ENCODE data around the gene VTI1A. TPM values are rescaled to one million over a fixed set of nuclear protein-coding genes. Genes with fewer than 3 reads are reported as not detected.
"Not testable (repeated sequence)": the region's sequence is repeated elsewhere in the genome, so short reads cannot be mapped to it uniquely, and the experiment has no call there.

The VTI1A gene
- total RNA-seq = 28.7 TPM

DNA sequence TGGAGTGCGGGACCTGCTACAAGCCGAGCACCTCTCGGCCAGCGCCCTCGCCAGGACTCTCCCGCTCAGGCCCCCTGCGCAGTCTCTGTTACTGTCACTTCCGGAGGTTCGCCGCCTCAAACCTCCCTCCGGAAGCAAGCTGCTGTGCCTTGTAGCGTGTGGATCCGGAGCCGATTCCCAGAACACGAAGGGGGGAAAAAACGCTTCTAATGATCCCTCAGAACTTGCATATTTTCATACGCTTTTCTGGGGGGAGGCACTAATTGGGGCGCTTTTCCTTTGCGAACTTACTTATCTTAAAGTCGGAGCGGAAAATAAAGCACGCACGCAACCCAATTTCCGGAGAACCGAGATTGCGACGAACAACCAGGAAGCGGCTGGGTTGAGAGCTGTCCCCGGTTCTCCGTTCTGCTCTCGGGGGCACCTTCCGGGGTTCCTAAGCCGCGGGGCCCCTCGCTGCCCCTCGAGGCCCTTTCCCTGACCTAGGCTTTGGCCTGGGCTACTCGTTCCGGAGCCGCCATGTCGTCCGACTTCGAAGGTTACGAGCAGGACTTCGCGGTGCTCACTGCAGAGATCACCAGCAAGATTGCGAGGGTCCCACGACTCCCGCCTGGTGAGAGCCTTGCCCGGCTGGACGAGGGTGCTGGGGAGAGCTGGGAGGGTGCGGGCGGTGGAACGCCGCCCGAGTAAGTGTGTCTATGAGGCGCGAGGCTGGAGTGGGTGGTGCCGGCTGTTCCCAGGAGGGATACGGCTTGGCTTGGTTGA is at the start of gene VTI1A, which contains the start of gene ZDHHC6:
Gene VTI1A, plus strand, starts transcription at position 361 of the 765 bp plus-strand sequence. Its CDS starts 159 bp downstream, at position 520.
Gene ZDHHC6, minus strand, starts transcription at position 60 of the 765 bp plus-strand sequence. CDS start 1,478 bp downstream, outside the sequence.
- DNase-seq = peak; percentile 90

DNA sequence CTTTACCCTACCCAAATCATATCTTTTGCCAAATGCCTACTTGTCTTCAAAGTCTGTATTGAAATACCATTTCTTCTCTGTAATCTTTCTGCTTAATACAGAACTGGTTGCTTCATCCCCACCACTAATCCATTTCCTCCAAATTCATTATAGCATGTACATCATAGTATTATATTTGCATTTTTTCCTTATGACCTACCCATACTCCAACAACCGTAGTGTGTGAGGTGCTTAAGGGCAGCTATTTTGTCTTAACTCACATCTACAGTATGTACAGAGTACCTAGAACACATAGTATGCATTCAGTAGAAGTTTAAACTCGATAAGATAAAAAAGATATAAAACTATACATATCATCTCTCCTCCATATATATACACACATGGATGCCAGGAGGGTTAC is 49.4 kb upstream of the VTI1A start:
- no peak for DNase-seq

DNA sequence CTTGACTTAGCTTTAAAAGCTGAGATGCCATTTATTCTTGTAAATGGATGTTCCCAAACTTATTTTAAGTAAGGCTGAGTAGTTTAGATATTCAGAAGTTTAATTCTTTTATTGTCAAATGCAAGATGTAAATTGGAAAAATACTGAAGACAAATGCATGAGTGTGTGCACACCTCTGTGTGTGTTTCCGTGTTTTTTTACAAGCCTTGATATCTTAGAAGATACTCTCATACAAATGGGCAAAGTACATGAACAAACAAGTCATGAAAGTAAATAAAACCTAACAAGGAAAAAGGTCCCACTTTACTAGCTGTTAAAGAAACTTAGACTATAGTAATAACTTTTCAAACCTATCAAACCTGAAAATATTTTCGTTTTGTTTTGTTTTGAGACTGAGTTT is 44.1 kb upstream of the VTI1A start:
- no peak for DNase-seq

DNA sequence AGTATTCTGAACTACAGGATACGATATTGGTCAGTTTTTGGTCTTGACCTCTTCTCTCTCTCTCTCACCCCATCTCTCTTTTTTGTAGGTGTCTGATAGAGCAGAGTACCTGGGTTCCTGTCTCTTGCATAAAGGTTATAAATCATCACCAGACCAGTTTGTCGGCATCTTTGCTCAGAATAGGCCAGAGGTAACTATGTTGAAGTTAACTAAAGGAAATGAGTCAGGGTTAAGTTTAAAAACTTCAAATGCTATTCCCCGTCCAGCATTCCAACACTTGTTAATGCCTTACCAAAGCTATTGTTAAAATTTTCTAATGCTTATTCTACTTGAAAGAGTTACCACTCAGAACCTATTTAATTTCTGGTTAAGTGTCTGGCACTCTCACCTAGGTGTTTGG is 42.4 kb upstream of the VTI1A start:
- DNase-seq = no peak

DNA sequence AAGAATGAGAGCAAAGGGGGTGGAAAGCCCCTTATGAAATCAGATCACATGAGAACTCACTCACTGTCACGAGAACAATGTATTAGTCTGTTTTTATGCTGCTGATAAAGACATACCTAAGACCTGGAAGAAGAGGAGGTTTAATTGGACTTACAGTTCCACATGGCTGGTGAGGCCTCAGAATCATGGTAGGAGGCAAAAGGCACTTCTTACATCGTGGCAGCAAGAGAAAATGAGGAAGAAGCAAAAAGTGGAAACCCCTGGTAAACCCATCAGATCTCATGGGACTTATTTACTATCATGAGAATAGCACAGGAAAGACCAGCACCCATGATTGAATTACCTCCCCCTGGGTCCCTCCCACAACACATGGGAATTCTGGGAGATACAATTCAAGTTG is 40.2 kb upstream of the VTI1A start:
- not testable (repeated sequence) for DNase-seq

DNA sequence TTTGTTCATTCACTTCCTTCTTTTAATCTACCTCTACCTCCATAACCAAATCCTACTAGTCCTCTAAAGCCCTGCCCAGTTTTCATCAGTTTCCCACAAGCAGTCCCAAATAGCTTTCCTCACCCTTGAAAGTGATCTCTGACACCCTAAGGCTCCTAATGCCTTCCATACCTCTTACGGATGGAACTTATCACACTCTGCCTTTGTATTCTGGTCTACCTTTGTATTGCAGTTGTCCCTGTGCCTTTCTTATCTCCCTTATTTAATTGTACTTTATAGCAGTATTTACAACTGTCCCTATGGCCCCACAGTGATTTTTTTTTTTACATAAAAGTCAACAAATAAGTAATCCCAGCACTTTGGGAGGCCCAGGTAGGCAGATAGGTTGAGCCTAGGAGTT is 39.3 kb upstream of the VTI1A start:
- DNase-seq = no peak

DNA sequence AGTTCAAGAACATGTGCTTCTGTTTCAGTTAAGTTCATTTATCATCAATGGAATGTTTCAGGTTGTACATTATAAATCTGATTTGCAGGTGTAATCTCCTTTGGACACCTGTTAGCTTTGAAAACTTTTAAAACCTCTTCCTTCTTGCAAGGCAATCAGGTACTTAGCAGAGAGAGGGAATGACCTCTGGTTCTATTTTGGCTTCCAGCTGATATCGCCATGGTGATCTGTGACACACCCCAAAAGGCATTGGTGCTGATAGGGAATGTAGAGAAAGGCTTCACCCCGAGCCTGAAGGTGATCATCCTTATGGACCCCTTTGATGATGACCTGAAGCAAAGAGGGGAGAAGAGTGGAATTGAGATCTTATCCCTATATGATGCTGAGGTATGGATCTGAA is 37.7 kb upstream of the VTI1A start:
- DNase-seq = no peak

DNA sequence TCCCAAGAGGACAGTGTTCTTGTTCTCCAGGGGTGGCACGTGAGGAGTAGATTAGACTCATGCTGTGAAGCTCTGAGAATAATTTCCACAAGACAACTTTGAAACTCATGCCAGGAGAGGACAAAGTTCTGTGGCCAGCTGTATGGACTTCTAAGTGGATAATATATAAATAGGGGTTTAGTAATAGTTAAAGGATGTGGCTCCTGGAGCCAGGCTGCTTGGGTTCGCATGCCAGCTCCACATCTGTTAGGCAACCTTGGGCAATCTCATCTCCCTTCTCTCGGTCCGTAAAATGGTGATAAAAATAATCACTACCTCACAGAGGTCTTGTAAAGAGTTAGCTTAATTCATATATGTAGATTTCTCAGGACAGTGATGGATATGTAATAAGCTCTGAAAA is 37.3 kb upstream of the VTI1A start:
- DNase-seq = no peak

DNA sequence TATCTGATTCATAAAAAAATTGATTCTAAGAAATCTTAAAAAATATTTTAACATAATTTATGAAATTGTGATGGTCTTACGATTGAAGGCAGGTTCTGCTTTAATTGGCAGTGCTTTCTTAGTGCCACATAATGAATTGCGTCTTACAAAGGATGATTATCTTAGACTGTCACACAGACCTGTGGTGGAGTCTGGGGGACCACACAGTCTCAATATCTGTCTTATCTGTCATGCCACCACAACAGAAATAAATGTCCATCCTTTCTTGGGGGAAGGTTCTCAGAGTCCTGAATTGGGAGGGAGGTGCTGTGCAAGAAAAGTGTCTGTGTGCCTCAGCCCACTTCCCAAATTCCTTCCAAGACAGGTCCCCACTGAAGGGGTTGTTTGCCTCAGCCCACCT is 34.3 kb upstream of the VTI1A start:
- DNase-seq = no peak

DNA sequence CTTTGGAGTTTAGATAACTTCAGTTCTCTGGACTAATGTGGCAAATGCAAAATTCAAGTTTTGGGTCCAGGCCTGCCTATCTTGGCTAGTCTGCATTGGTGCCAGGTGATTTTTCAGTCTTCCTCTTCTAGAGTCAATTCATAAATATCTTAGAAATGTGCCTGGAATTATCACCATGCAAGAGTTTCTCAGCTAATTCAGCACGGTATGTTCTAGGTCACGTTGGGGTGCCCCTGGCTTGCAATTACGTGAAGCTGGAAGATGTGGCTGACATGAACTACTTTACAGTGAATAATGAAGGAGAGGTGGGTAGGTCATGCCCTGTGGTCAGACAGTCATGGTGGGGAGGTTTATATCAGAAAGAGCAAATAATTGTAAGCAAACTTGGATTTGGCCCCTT is 25.3 kb upstream of the VTI1A start:
- DNase-seq = no peak

DNA sequence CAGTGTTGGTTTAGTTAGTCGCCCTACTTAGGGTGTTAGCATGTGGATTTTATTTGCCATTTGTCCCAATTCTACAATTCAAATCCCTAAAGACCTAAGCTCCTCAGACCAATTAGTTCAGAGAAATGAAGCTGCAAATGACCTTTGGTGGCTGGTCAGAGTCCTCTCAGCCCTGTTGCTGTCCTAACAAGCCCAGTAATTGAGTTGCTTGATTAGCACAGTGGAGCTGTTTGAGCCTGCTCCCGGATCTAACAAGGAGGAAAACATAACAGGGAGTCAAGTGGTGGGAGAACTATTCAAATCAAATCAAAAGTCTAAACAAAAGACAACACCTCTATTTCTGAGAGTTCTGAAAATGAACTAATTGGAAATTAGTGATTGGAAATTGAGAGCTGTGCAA is 22.4 kb upstream of the VTI1A start:
- DNase-seq = no peak

DNA sequence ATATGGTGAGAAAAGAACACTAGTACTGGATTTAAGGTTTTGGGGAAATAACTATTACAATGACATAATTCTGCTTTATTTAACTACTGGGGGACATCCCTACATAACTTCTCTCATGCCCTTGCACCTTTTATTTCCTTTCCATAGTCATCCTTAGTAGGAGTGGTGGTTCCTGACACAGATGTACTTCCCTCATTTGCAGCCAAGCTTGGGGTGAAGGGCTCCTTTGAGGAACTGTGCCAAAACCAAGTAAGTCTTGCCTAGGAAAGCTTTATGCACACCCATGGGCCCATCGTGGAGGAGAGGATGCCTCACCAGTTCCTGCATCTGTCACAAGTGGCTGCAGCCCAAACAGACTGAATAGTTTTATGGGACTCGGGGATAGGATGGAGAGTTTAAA is 20.9 kb upstream of the VTI1A start:
- DNase-seq = no peak

DNA sequence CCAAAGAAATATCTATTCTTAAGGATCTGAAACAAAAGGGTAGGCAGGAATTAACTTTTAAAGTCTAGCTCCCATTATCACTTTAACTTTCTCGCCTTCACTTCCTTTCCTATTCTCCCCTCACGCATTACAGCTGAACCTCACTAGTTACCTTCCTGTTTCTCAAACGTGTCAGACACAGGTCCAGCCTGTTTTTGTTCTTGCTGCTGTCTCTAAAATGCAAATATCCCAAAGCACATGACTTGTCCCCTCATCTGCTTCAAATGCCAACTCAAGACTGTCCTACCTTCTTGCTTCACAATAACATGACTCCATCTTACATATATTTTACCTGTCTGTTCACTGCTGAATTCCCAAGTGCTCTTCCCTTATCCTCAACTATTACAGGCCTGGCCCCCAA is 17.9 kb upstream of the VTI1A start:
- no peak for DNase-seq

DNA sequence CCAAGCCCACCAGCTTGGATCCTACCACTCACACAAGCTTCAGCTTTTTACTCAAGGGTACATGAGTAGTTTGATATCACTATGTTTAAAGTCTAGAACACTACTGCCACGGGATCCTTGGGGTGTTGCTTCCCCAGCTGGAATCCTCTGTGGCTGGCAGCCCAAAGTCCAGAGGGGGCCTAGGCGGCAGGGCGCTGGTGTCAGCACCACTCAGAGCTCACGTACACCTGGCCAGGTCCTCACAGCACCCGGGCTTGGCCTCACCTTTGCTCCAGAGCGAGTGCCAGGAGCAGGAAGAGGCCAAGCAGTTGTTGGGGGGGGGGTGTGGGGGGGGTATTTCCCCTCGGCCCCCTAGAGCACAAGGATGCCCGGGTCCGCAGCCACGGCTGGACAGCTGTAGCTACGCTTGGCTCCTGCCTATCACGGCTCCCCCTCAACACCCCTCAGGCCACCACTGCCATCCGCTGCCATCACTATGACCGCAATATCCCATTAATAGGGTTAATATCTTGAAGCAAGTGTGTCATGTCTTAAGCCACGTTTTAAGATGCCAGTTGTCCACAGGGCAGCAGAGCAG is 17.3 kb upstream of the VTI1A start:
- DNase-seq = no peak

DNA sequence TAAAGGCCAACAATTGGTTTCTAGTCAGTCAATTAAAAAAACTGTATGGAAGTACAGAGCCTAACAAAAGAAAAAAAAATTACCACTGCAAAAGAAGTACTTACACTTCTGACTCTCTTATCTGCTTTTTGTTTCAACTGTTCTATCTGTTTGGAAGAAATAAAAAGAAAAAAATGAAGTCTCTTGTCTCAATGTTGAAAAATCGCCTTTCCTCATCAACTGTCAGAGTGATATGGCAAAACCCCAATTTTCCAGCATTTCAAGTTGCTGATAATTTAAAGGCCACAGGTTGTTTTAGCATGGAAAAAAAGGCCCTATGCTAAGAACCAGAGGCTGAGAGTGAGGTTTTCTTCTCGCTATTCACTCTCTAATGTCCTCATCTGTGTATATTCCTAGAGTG is 13.9 kb upstream of the VTI1A start:
- no peak for DNase-seq

DNA sequence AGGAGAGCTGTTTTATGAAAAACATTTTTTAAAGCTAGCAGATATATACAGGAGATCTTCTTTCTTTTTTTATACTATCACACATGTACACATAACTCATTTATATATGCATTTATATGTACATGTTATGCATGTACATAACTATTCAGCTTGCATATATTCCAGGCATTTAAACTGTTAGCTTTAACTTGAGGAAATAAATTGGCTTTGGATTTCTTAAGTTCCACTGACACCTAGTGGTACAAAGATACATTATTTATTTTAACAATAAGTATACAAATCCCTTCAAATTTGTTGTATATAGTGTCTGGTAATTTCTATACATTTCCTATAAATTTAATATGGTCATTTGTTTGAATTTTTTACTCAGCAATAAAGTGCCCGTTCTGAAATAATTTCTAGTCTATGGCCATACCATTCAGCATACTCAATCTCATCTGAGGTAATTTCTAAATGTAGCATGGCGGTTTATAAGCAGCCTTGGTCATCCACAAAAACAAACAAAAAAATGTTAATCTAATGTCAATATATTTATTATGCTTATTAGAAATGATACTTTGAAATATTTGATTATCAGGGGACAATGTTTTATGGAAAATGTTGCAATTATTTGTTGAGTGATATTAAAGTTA is 11.9 kb upstream of the VTI1A start:
- no peak for DNase-seq

DNA sequence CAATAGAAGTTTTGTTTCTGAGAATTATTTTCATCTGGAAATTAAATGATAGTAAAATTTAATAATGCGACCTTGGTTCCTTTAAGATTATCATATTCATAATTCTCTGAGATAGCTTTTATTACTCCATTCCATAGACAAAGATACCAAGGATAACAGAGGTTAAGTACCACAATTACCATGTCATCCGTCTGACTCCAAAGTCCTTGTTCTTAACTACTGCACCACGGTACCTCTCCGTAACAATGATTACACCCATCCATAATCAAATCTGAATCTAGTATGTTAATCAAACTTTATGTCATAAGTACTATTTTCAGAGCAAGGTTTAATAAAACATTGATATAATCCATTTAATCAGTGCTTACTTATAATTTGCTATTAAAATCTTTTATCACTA is 8.7 kb upstream of the VTI1A start:
- DNase-seq = no peak

DNA sequence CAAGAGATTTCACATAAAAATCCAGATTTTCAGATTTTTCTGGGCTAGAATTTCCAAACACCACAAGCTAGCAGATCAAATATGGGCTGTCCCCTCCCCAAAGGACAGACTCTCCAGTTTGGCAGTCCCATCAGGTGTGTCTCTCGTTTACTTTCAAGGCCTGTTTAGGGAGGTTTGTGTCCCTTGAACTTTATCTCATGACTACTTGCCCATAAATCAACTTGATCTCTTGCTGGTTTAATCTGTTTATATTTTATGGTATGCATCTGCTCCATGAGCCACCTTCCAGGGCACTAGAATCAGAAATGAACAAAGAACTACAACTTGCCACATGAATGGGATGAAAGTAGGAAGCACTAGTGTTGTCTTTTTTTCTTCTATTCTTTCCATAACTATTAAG is 5.5 kb upstream of the VTI1A start:
- no peak for DNase-seq

DNA sequence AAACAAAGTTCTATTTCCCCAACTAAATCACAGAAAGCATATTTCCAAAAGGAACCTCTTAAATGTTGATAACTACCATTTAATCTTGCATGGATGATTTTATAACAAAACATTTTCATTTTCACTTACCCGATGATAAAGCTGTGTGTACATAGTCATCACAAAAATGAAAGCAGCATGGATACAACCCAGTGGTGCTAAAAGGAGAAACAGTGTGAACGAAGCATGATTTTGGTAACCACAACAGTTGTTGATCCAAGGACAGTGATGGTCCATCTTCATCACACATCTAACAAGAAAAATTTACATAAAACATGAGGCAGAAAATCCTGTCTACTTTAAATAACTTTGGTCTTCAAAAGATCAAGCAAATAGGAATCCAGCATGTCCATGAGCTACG is 5.0 kb upstream of the VTI1A start:
- DNase-seq = no peak

DNA sequence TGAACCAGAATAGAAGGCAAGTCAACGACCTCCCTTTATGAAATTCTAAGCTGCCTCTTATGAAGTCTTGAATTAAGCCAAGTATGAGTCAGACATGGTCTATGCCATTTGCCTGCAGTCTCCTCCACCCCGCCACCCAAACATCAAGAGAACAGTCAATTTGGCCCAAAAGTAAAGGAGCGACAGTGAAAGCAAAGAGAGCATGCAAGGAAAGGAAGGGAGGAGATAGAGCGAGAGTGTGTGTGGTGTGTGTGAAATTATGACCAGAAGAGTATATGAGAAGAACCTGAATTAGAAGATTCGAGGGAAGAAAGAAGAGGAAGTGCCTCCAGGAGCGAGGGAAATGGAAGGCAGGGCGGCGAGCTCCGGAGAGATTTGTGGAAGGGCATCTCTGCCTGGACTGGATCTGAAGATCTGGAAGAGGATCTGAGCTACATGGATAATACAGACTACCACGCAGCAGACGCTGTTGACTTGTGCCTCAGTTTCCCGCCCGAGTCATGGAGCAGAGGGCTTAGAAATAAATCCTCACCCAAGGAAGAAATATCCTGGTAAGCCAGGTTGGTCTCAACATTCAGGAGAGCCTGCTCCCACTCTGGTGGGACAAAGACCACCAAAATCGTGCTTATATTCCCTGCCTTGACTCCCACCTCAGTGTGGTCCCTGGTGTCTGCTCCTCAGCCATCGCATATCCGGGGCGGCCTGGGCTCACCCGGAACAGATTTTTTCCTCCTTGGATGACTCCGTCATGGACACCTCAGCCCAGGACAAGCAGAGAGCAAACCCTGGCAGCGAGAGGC is 760 bp upstream of the VTI1A start:
- DNase-seq = no peak

DNA sequence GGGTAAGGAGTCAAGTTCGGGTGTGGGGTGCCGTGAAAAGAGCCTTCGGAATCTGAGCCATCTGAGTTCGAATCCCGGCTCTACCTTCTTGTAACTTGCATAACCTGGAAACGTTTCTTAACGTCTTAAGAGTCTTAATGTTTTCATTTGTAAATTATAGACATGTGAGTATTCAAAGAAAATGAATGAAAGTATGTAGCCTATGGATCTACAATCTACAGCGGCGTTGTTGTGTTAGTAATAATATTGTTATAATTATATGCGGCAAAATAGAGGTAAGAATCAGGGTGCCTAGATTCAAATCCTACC is 559 bp downstream of the VTI1A start:
- no peak for DNase-seq

DNA sequence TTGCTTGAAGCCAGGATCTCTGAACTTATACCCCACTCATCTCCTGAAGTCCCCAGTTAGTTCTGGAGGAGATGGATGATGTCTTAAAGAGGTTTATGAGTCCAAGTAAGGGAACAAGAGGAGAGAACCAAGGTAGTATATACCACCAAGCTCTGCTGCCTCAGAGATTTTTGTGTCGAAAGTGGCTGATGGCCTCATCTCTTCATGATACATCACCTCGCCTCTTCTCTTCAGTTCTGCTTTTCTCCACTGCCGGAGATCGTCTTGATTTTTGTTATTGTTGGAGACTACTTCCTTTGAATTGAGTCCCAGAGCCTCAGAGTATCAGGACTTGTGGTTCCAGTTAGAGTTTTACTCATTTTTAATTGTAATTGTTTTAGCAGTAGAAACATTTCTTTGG is 1.9 kb downstream of the VTI1A start:
- no peak for DNase-seq
